Bone marrow (tissue), 2 donors: ENCODE measurements around the gene FHIP1B.
"Not testable (repeated sequence)": the region's sequence is repeated elsewhere in the genome, so short reads cannot be mapped to it uniquely, and the experiment has no call there.

Experiments
- DNase-seq, 2 donors: peaks; one replicate each; lab custom pipeline; 2025; lab: John Stamatoyannopoulos, UW

The FHIP1B gene

GRCh38 chr11:6234387-6235107 lies at the start of gene FHIP1B:
Gene FHIP1B, minus strand, starts transcription at chr11:6234636. Its CDS starts 10,120 bp downstream, at chr11:6224516.
- peak; percentile 91 to 100 for DNase-seq

- DNase-seq, result no peak
Observed at GRCh38 chr11:6283453-6284023, 49.1 kb upstream of the FHIP1B start.

GRCh38 chr11:6280809-6281208 lies 46.4 kb upstream of the FHIP1B start:
- DNase-seq, result not testable (repeated sequence)

- no peak for DNase-seq
Observed at GRCh38 chr11:6273188-6273587, 38.8 kb upstream of the FHIP1B start.

GRCh38 chr11:6271598-6271997 lies 37.2 kb upstream of the FHIP1B start:
- no peak for DNase-seq

- no peak for DNase-seq
Observed at GRCh38 chr11:6270584-6271246, 36.3 kb upstream of the FHIP1B start.

- no peak for DNase-seq
Observed at GRCh38 chr11:6269994-6270393, 35.6 kb upstream of the FHIP1B start.

- DNase-seq, result no peak
Observed at GRCh38 chr11:6268820-6269219, 34.4 kb upstream of the FHIP1B start.

- DNase-seq, result no peak
Observed at GRCh38 chr11:6263662-6264061, 29.2 kb upstream of the FHIP1B start.

- DNase-seq, result no peak
Observed at GRCh38 chr11:6260207-6260726, 25.8 kb upstream of the FHIP1B start.

- no peak for DNase-seq
Observed at GRCh38 chr11:6258571-6259081, 24.2 kb upstream of the FHIP1B start.

GRCh38 chr11:6258141-6258540 lies 23.7 kb upstream of the FHIP1B start:
- DNase-seq, result no peak

GRCh38 chr11:6253197-6253596 lies 18.8 kb upstream of the FHIP1B start:
- no peak for DNase-seq

- DNase-seq, result no peak
Observed at GRCh38 chr11:6251990-6252473, 17.6 kb upstream of the FHIP1B start.

- DNase-seq, result no peak
Observed at GRCh38 chr11:6251120-6251733, 16.8 kb upstream of the FHIP1B start.

- no peak for DNase-seq
Observed at GRCh38 chr11:6249770-6250555, 15.5 kb upstream of the FHIP1B start.

- not testable (repeated sequence) for DNase-seq
Observed at GRCh38 chr11:6248897-6249296, 14.5 kb upstream of the FHIP1B start.

- DNase-seq, result no peak
Observed at GRCh38 chr11:6248248-6248647, 13.8 kb upstream of the FHIP1B start.

GRCh38 chr11:6245536-6245935 lies 11.1 kb upstream of the FHIP1B start:
- no peak for DNase-seq

- no peak for DNase-seq
Observed at GRCh38 chr11:6241316-6241715, 6.9 kb upstream of the FHIP1B start.

- DNase-seq, result no peak
Observed at GRCh38 chr11:6240781-6241180, 6.3 kb upstream of the FHIP1B start.
